WI38 (cell line): ENCODE data around the gene UBE3C.
A peak's percentile ranks its signal among the peaks of the same experiment; 100 is the strongest.
"Not testable (repeated sequence)": the region's sequence is repeated elsewhere in the genome, so short reads cannot be mapped to it uniquely, and the experiment has no call there.

Source experiments
- H3K4me3 ChIP-seq: 2 replicates; pipeline ENCODE4 v1.5.1; 2011; ENCODE audit warnings: low read depth, mild to moderate bottlenecking, control low read depth, low read length
- TF ChIP-seq, protein P1 (sequence below): IDR thresholded peaks from 2 replicates; pipeline ENCODE4 v1.5.1; 2012; ENCODE audit warnings: low read depth, mild to moderate bottlenecking, control low read depth, low read length

The UBE3C gene

DNA sequence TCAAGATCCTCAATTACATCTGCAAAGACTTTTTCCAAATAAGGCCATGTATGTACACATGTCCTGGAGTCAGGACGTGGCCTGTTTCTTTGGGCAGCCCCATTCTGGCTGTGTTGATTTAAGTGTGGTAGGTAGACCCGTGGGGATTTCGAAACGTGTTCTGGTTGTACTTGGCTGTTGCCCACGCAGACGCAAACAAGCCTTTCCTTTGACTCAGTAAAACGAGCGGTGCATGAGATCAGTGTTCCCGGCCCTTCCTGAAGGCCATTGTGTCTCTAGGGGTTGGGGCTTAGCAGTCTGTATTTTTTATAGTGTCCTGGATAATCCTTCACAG, 133.2 kb downstream of the UBE3C start:
- no peak overlapping the region for H3K4me3 ChIP-seq
- TF ChIP-seq, protein P1, sequence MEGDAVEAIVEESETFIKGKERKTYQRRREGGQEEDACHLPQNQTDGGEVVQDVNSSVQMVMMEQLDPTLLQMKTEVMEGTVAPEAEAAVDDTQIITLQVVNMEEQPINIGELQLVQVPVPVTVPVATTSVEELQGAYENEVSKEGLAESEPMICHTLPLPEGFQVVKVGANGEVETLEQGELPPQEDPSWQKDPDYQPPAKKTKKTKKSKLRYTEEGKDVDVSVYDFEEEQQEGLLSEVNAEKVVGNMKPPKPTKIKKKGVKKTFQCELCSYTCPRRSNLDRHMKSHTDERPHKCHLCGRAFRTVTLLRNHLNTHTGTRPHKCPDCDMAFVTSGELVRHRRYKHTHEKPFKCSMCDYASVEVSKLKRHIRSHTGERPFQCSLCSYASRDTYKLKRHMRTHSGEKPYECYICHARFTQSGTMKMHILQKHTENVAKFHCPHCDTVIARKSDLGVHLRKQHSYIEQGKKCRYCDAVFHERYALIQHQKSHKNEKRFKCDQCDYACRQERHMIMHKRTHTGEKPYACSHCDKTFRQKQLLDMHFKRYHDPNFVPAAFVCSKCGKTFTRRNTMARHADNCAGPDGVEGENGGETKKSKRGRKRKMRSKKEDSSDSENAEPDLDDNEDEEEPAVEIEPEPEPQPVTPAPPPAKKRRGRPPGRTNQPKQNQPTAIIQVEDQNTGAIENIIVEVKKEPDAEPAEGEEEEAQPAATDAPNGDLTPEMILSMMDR, result no peak

GRCh38 chr7:157272351-157273207, 133.9 kb downstream of the UBE3C start:
- H3K4me3 ChIP-seq, result no peak overlapping the region
- TF ChIP-seq, protein P1, result no peak

GRCh38 chr7:157273208-157274093, 134.7 kb downstream of the UBE3C start:
- TF ChIP-seq, protein P1, result peak; percentile 96
- H3K4me3 ChIP-seq, result no peak overlapping the region

- not testable (repeated sequence) for H3K4me3 ChIP-seq
These were observed 135.4 kb downstream of the UBE3C start for GRCh38 chr7:157274094-157274634.

DNA sequence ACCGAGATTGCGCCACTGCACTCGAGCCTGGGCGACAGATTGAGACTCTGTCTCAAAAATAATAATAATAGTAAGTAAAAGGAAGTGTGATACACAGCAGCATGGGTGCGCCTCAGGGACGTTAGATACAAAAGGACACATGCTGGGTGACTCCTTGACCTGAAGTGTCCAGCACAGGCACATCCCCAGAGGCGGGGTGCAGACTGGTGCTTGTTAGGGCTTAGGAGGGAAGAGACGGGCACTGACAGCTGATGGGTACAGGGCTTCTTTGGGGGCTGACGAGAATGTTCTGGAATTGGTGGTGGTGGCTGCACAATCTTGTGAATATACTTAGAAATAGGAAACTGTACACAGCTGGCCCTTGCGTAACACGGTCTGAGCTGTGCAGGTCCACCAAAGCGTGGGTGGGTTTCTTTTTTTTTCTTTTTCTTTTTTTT, 136.3 kb downstream of the UBE3C start:
- TF ChIP-seq, protein P1, result no peak
- H3K4me3 ChIP-seq, result no peak overlapping the region

DNA sequence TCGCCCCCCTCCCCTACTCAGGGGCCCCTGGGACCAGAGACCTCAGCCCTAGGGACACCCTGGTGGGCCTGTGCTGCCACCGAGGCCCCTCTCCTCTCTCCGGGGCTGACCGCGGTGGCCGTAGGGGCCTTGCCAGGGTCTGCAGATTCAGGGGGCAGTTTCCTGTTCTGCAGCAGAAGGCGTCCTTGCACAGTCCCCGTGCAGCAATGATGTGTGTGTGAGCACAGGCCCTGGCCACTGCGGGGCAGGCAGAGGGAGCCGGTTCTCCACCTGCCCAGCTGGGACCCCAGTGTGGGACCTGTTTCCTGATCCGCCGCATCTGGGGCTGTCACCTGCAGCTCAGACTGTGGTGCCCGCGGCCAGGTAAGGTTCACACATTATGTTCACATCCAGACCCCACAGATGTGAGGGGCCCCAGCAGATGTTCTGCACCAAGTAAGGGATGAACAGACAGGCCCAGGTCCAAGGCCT, 137.4 kb downstream of the UBE3C start:
- TF ChIP-seq, protein P1, result no peak
- H3K4me3 ChIP-seq, result no peak overlapping the region

DNA sequence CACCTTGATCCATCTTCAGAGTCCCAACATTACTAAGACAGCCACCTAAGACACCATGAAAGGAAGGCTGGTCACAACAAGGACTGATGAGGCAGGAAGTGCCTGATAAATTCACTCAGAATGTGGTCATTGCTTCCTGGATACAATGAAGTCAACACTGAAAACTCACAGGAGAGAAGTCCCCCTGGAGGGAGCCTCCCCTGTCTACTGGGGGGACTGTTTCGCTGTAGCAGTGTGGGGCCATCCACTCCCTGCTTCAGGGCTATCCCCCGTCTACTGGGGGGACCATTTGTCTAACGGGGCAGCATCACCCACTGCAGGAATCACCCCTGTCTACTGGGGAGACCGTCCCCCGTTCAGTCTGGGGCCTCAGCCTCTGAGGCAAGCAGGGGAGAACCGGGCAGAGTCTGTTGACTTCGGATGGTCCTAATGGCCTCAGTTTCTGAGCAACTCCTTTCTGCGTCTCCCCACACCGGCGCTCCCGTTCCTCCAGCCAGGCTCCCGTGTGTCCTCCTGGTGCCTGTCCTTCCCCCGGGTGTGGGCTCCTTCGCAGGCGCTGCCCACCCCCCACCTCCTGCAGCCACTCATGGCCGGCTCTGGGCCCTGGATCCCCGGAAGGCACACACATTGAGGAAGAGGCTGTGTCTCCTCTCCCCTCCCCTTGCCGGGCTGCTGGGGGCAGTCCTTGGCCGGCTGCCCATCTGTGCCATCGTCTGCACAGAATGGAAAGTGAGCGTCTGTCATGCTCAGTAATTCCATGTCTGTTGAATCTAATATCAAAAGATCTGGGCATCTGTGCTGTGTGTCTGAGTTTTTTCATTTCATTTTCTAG, 138.2 kb downstream of the UBE3C start:
- TF ChIP-seq, protein P1, result no peak
- no peak overlapping the region for H3K4me3 ChIP-seq

DNA sequence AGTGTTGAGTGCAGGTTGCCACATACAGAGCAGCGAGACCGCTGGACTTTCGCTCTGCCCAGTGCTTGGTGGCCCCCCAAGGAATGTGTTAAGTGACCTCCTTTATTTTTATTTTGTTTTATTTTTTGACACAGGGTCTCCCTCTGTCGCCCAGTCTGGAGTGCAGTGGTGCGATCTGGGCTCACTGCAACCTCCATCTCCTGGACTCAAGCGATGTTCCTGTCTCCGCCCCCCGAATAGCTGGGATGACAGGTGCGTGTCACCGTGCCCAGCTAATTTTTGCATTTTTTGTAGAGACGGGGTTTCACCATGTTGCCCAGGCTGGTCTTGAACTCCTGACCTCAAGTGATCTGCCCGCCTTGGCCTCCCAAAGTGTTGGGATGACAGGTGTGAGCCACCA, 138.8 kb downstream of the UBE3C start:
- not testable (repeated sequence) for H3K4me3 ChIP-seq
